Neural cell (in vitro differentiated cells): ENCODE results near the gene CUX1. TPM values are rescaled to one million over a fixed set of nuclear protein-coding genes. Genes with fewer than 3 reads are reported as not detected.

Experiments used
- H2AFZ ChIP-seq: fragments of 200-600, 300-800 bp; sonication (generic), shearing (Covaris generic); 2 replicates; pipeline ENCODE4 v1.6.0; 2014; ENCODE audit warnings: low read depth, mild to moderate bottlenecking, antibody characterized with exemption, low read length, moderate library complexity
- H3F3A ChIP-seq: fragments of 200-600 bp; shearing (Covaris generic); 2 replicates; pipeline ENCODE4 v1.6.1; 2016; ENCODE audit warnings: mild to moderate bottlenecking, moderate library complexity, mixed read lengths, antibody characterized with exemption, low read length; ENCODE audit not compliant: insufficient read depth, poor library complexity, severe bottlenecking
- H3K27ac ChIP-seq: fragments of 200-600, 300-800 bp; sonication (generic), shearing (Covaris generic); 2 replicates; pipeline ENCODE4 v1.5.1; 2014; ENCODE audit warnings: mild to moderate bottlenecking, low read length, moderate library complexity
- H3K27me3 ChIP-seq: fragments of 300-800, 200-600 bp; sonication (generic), shearing (Covaris generic); 2 replicates; pipeline ENCODE4 v1.6.0; 2014; ENCODE audit warnings: mild to moderate bottlenecking, low read depth, low read length, moderate library complexity; ENCODE audit not compliant: insufficient read depth
- H3K36me3 ChIP-seq: fragments of 300-800, 200-600 bp; sonication (generic), shearing (Covaris generic); 2 replicates; pipeline ENCODE4 v1.5.1; 2014; ENCODE audit warnings: mild to moderate bottlenecking, antibody characterized with exemption, low read length, moderate library complexity; ENCODE audit not compliant: insufficient read depth
- H3K4me2 ChIP-seq: fragments of 300-800, 200-600 bp; sonication (generic), shearing (Covaris generic); 2 replicates; pipeline ENCODE4 v1.6.0; 2014; ENCODE audit warnings: mild to moderate bottlenecking, low read length
- H3K4me3 ChIP-seq: fragments of 300-800, 200-600 bp; sonication (generic), shearing (Covaris generic); 2 replicates; pipeline ENCODE4 v1.5.1; 2014; ENCODE audit warnings: mild to moderate bottlenecking, low read length, moderate library complexity
- H3K79me2 ChIP-seq: fragments of 200-600 bp; shearing (Covaris generic); replicated peaks from 2 replicates; pipeline ENCODE4 v1.6.0; 2014; ENCODE audit warnings: mild to moderate bottlenecking, low read length, moderate library complexity; ENCODE audit not compliant: insufficient read depth
- H3K9ac ChIP-seq: fragments of 300-800, 200-600 bp; sonication (generic), shearing (Covaris generic); 2 replicates; pipeline ENCODE4 v1.6.1; 2016; ENCODE audit warnings: mild to moderate bottlenecking, low read length, mixed read lengths
- H3K9me2 ChIP-seq: fragments of 200-600 bp; shearing (Covaris generic); 2 replicates; pipeline ENCODE4 v1.6.1; 2016; ENCODE audit warnings: mild to moderate bottlenecking, low read length, mixed read lengths; ENCODE audit not compliant: insufficient read depth
- H3K9me3 ChIP-seq: fragments of 200-600, 300-800 bp; sonication (generic), shearing (Covaris generic); 2 replicates; pipeline ENCODE4 v1.6.1; 2016; ENCODE audit warnings: mild to moderate bottlenecking, mixed run types, low read length, moderate library complexity, mixed read lengths
- H4K20me1 ChIP-seq: fragments of 200-600 bp; shearing (Covaris generic); 2 replicates; pipeline ENCODE4 v1.6.1; 2016; ENCODE audit warnings: mild to moderate bottlenecking, mixed run types; ENCODE audit not compliant: insufficient read depth
- CTCF ChIP-seq: fragments of 450-650 bp; IDR thresholded peaks from 2 replicates; pipeline ENCODE4 v1.5.1; 2014; ENCODE audit warnings: antibody characterized with exemption, mild to moderate bottlenecking, moderate library complexity; ENCODE audit not compliant: poor library complexity, severe bottlenecking
- EP300 ChIP-seq: fragments of 450-650 bp; conservative IDR thresholded peaks from 2 replicates; pipeline ENCODE4 v1.6.1; 2014; ENCODE audit warnings: antibody characterized with exemption, mild to moderate bottlenecking, moderate library complexity; ENCODE audit not compliant: poor library complexity, severe bottlenecking
- EZH2 ChIP-seq: fragments of 200-600, 300-800 bp; shearing (Covaris generic), sonication (generic); IDR thresholded peaks from 2 replicates; pipeline ENCODE4 v1.6.1; 2014; ENCODE audit warnings: antibody characterized with exemption, low read length, borderline replicate concordance, mild to moderate bottlenecking; ENCODE audit not compliant: insufficient read depth, poor library complexity, severe bottlenecking
- MXI1 ChIP-seq: fragments of 450-650 bp; conservative IDR thresholded peaks from 2 replicates; pipeline ENCODE4 v1.6.1; 2014; ENCODE audit warnings: antibody characterized with exemption, mild to moderate bottlenecking; ENCODE audit not compliant: poor library complexity, severe bottlenecking
- POLR2AphosphoS5 ChIP-seq: IDR thresholded peaks from 2 replicates; pipeline ENCODE4 v1.6.1; 2012
- RAD21 ChIP-seq: fragments of 450-650 bp; conservative IDR thresholded peaks from 2 replicates; pipeline ENCODE4 v1.6.1; 2014; ENCODE audit warnings: antibody characterized with exemption, mild to moderate bottlenecking, moderate library complexity
- REST ChIP-seq: IDR thresholded peaks from 2 replicates; pipeline ENCODE4 v1.6.1; 2012; ENCODE audit warnings: borderline replicate concordance
- SMC3 ChIP-seq: fragments of 450-650 bp; conservative IDR thresholded peaks from 2 replicates; pipeline ENCODE4 v1.6.1; 2014; ENCODE audit warnings: antibody characterized with exemption, mild to moderate bottlenecking, moderate library complexity; ENCODE audit not compliant: poor library complexity
- TAF1 ChIP-seq: IDR thresholded peaks from 2 replicates; pipeline ENCODE4 v1.6.1; 2012; ENCODE audit warnings: low read depth
- polyA plus RNA-seq: library from polyadenylated mRNA; depleted of rRNA; stranded (reverse); fragments of >200 nt; gene quantifications from 2 replicates; pipeline ENCODE4 v1.2.3, GENCODE V29; 2014

Gene CUX1
- polyA plus RNA-seq, 1 donor from 2014 or later, result 26.6 TPM

- TF ChIP-seq SMC3, result no peak
- no peak for TF ChIP-seq RAD21
- TF ChIP-seq TAF1, result no peak
- no peak for TF ChIP-seq REST
- TF ChIP-seq EP300, result no peak
- no peaks in the 10 kb centered on the region for H3K27me3 ChIP-seq
- H3K79me2 ChIP-seq, result peaks cover 21% of the 10 kb centered on the region
- no peaks in the 10 kb centered on the region for H3F3A ChIP-seq
- H3K36me3 ChIP-seq, result no peaks in the 10 kb centered on the region
- H4K20me1 ChIP-seq, result peaks cover 31% of the 10 kb centered on the region
- no peaks in the 10 kb centered on the region for H3K9me2 ChIP-seq
- H3K9me3 ChIP-seq, result no peaks in the 10 kb centered on the region
- H3K9ac ChIP-seq, result no peak overlapping the region
- H3K4me2 ChIP-seq, result no peak overlapping the region
- H2AFZ ChIP-seq, result no peak overlapping the region
- no peak overlapping the region for H3K27ac ChIP-seq
- no peak overlapping the region for H3K4me3 ChIP-seq
Measured at GRCh38 chr7:102291056-102291915, 473.9 kb downstream of the CUX1 start.

- H3K27ac ChIP-seq, result no peak overlapping the region
- H3K9me3 ChIP-seq, result no peaks in the 10 kb centered on the region
- H3K36me3 ChIP-seq, result no peaks in the 10 kb centered on the region
- no peak overlapping the region for H3K9ac ChIP-seq
- H3K4me2 ChIP-seq, result no peak overlapping the region
- no peak for TF ChIP-seq POLR2AphosphoS5
- TF ChIP-seq MXI1, result no peak
- no peak for TF ChIP-seq CTCF
- TF ChIP-seq EP300, result no peak
- TF ChIP-seq RAD21, result no peak
- TF ChIP-seq TAF1, result no peak
- no peak for TF ChIP-seq EZH2
- TF ChIP-seq REST, result no peak
- no peak for TF ChIP-seq SMC3
- no peak overlapping the region for H3K4me3 ChIP-seq
- no peak overlapping the region for H2AFZ ChIP-seq
- peaks cover 31% of the 10 kb centered on the region for H4K20me1 ChIP-seq
- peaks cover 21% of the 10 kb centered on the region for H3K79me2 ChIP-seq
- H3F3A ChIP-seq, result no peaks in the 10 kb centered on the region
- H3K27me3 ChIP-seq, result no peaks in the 10 kb centered on the region
- no peaks in the 10 kb centered on the region for H3K9me2 ChIP-seq
Measured at GRCh38 chr7:102291916-102292267, 474.5 kb downstream of the CUX1 start.
